Glomerular visceral epithelial cell (primary cell): ENCODE data around the gene EPAS1.

ENCODE experiments used
- DNase-seq: peaks from one replicate; pipeline ENCODE4 v3.0.0-alpha.2; 2016; ENCODE audit errors: extremely low spot score

The EPAS1 gene

DNA sequence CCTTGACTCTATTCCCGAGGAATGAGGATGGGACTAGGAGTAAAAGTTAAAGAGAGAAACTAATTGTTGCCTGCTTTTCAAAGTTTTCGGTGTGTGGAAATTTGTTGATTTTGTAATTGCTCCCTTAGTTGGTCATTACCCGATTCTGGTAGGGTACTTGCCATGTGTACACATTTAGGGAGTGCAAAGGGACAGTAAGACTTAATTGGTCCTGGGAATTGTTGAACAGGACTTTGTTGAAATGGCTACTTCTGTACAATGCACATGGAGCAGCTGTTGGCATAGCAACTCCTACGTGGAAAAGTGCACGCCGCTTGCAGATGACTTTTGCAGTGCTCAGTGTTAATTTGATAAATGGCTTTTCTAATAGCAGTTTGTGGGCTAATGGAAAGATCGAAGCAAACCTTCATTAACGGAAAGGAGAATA lies 22.9 kb downstream of the EPAS1 start:
- DNase-seq = no peak

- DNase-seq = no peak
Observed at GRCh38 chr2:46323730-46324129, 26.5 kb downstream of the EPAS1 start.

DNA sequence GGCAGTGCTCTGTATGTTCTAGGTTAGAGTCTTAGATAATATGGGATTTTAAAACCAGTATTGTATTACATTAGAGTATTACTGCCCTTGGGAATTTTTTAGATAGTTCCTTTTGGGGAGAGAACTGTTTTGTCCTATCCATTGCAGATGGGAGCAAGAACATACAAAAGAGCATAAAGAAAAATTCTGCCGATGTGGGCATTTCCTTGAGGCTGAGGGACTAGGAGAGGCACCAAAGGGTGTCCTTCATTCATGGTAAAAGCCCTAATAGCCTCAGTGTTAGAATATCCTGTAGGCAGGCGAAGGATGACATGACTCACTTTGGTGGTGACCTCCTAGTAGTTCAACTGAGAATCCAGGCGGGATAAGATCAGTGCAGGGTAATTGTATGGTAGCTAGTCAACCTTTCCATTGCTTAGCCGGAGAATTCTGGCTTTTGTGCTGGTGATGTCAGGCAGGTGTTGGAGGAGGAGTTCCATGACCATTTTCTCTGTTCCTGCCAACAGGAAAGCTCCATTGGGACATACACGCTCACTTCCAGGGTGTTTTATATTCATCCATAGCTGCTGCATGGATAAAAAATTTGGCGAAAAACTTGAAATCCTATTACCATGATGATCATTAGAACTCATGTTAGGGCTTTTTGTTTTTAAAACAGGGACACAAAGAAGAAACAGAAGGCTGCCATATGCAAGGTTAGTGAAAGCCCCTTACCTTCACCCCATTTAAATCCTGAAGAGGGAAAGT lies 28.1 kb downstream of the EPAS1 start:
- peak; percentile 55 for DNase-seq

DNA sequence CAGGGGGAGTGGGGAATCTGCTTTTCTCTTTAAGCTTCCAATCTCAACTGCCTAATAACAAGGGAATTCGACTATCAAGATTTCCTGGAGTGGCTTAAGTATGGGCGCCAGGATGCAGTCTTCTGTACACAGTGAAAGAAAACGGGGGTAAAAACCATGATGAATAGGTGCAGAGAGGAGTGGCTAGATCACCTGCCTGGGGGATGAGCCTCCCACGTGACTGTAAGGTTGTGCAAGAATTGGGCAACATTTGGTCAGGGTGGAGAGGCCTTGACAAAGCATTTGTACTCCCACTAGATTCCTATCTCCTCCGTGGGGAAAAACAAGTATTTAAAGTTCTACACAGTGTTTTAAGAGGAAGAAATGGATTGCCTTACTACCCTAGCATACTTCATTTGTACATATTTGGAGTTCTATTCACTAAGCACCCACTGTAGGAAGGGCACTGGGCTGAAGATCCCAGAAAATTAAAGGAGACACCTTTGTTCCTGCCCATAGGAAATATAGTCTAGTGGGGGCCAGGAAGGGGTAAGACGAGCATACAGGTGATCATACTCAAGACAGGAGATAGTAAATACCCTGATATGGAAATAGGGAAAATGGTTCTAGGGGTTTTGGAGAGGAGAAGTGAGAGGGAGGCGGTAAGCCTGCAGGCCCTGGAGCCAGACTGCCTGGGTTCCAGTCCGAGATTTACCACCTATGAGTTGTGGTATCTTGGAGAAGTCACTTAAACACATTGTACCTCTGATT lies 29.2 kb downstream of the EPAS1 start:
- DNase-seq = no peak

- no peak for DNase-seq
Observed at GRCh38 chr2:46327627-46328026, 30.4 kb downstream of the EPAS1 start.

DNA sequence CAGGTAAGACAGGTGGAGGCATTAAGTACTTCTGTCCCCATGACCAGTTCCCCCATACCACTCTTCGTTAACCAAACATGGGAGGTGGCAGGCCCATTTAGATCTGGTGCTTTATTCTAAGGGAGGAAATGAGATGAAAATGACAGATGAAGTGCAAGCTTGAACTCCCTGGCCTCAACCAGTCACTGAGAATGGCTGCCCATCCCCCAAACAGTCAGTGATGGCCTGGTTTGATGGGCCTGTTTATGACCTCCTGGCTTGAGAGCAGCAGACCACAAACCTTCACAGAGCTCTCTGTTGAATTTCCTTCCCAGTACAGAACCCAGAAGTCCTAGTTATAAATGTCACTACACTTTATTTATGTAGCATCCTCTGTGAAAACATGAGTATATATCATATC lies 31.1 kb downstream of the EPAS1 start:
- DNase-seq = no peak

DNA sequence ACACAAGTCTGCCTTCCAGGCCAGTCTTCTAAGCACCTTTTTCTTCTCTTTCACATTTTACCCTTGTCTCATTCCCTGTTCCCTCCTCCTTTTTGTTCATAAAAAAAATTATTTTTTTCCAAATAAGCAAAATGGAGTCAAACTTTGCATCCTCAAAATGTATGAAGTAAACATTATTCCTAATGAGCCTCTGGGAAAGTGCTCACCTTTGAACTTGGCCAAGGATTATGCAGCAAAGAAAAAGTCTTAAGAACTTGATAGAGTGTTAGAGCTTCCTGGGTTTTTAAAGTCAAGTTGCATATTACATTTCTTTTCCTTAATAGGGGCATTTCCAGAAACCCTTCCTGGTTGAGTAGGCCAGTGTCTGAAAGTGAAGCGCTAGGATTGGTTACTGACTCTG lies 31.6 kb downstream of the EPAS1 start:
- no peak for DNase-seq

GRCh38 chr2:46329340-46329739 lies 32.1 kb downstream of the EPAS1 start:
- no peak for DNase-seq

DNA sequence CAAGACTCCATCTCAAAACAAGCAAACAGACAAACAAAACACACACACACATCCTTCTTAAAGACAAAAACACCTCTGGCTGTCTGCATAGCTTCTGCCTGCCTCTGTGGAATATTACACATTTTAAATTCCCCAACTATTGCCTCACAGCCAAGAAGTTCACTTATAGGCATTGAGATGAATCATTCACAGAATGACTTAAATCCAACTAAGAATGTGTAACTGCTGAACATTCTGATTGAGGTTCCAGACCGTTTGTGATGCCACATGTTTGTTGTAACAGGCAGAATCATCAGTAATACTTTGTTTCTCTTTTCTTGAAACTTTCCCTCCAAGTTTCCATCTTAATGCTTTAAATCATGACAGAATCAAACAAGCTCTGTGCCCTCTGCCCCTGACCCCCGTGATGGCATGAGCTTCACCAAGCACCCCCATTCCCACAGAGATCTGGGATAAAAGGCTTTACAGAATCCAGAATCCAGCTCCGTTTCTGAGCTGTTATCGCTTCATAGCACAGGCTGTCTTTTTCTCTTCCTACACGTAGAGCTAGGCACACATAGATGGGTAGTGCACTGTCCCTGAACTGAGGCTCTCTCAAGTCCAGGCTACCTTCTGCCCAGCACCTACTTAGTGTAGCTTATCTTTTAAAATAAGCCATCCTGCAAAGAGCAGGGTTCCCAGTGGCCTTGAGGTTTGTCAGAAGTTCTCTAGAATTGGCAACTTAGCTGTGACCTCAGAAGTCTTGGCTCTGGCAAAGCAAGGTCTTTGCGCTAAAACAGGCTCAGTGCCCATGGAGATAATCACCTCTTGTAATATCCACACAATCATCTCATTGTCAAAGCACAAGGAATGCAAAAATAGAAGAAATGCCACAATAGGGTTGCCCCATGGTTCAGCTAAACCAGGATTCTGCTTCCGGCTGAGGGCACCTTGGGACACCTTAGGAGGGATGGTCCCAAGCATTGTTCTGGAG lies 32.9 kb downstream of the EPAS1 start:
- DNase-seq = peak; percentile 73

DNA sequence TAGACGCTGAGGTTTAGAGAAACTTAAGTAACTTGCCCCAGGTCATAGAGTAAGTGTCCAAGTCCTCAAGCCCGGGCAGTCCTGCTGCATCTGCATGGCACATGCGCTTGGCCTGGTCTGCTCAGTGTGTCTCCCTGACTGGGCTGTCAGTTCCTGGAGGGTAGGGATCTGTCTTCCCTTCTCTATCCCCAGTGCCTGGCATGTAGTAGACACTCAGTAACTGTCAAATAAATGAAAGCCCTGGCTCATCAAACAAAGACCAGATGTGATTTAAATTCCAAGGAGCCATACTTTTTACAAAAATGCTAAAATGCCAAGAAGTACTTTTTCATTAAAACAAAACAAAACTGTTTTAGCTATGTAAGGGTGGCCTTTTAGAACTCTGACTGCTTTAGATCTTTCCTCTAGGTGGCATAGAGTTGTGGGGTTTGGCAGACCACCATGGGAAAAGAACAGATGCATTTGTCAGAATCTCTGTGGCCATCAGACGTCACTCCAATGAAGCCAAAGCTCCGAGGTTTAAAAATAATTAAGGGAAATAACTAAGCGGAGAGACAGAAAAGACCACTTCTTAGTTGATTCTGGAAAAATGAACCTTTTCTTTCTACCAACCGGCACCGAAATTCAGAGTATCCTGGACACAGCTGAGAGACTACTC lies 34.0 kb downstream of the EPAS1 start:
- no peak for DNase-seq

- DNase-seq = peak; percentile 17
Observed at GRCh38 chr2:46332686-46333281, 35.6 kb downstream of the EPAS1 start.

DNA sequence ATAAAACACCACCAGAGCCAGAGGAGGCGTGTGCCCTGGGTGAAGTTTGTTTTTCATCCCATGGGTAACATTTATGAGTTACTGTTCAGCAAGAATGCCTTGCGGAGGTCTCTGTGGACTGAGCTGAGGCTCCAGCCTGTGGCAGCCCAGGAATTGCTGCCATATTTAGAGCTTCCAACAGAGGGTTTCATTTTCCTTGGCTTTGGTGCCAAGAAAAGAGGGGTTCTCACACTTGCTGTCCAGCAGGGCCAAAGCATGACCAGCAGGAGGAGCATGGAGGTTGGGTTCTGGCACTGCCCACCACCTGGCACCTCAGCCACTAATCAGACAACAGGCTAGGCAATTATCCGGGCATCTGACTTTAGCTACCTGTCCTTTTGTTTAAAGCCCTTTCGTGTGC lies 36.7 kb downstream of the EPAS1 start:
- no peak for DNase-seq

- peak; percentile 66 for DNase-seq
Observed at GRCh38 chr2:46334389-46335271, 37.4 kb downstream of the EPAS1 start.

- peak; percentile 37 for DNase-seq
Observed at GRCh38 chr2:46335391-46336282, 38.4 kb downstream of the EPAS1 start.

DNA sequence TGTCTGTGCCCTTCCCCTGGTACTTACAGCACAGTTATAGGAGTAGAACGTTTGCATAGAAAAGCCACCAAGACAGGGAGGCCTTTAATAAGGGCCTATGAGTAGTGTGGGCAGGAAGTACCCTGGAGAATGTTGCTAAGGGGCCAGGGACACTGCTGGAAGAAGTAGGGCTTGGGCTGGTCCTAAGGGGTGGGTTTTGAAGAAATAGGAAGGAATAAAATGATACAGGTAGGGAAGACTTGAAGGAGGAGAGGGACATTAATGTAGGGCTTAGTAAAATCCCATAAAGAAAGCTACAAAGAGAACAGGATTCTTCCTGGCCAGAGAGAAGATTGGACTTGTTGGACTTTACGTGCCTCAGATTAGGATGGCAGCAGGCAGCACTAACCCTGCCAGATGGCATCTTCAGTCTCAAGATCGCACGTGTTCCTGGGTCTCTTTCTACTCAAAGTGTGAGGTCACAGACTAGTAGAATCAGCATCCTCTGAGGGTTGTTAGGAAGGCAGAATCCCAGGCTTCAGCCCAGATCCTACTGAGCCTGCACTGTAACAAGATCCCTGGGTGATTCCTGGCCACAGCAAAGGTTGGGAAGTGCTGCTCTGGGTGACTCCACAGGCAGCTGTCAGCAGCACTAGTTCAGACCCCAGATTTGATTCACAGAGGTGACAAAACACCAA lies 39.2 kb downstream of the EPAS1 start:
- no peak for DNase-seq

GRCh38 chr2:46337208-46337994 lies 40.2 kb downstream of the EPAS1 start:
- DNase-seq = no peak

DNA sequence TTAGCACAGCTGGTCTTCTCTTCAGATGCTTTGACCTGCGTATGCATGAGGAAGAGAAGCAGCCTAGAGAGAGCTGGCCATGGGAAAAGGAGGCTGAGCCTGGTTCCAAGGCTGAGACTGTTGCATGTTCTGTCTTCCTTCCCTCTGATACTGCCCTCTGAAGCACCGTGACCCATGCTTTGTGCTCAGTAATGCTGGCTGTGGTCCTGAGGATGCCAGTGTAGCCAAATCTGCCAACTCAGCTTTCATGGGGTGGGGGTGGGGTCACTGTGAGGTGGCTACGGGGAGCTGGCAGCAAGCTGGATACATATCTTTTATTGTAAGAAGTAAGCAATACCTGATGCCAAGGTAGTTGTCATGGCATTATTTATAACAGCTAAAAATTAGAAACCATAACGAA lies 41.5 kb downstream of the EPAS1 start:
- DNase-seq = no peak

DNA sequence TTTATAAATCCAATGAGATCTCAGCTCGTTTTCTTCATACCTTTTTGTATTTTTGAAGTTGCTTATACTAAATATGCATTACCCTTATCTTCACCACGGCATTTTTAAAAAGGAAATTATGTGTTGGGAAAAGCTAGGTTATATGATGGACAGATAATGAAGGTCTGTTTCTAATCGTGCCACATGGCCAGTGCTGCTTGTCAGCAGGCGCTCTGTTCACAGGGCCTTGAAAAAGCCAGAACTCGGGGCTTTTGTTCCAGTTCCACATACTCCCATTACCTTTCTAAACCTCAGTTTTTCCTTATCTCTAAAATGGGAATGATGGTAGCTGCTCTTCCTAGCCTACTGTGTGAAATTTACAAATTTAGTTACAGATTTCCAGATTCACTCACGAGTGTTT lies 42.0 kb downstream of the EPAS1 start:
- no peak for DNase-seq
